GM19455 (cell line): ENCODE measurements around the gene COPS7B.
"Not testable (repeated sequence)": the region's sequence is repeated elsewhere in the genome, so short reads cannot be mapped to it uniquely, and the experiment has no call there.

Source experiments
- ATAC-seq: cut with Tn5 transposase; IDR thresholded peaks from one replicate; pipeline ENCODE4 v1.9.1; 2021; ENCODE audit not compliant: unreplicated experiment

Gene COPS7B

GRCh38 chr2:231786177-231786916, at the start of gene COPS7B:
TSS of gene COPS7B (plus strand) at chr2:231786445. CDS start at chr2:231788571, 2,126 bp downstream.
- peak; percentile 62 for ATAC-seq

GRCh38 chr2:231737761-231738160, 48.5 kb upstream of the COPS7B start:
- ATAC-seq = no peak

GRCh38 chr2:231743376-231744116, 42.7 kb upstream of the COPS7B start:
- no peak for ATAC-seq

GRCh38 chr2:231745303-231746038, 40.8 kb upstream of the COPS7B start:
- ATAC-seq = no peak

GRCh38 chr2:231748153-231748896, 37.9 kb upstream of the COPS7B start:
- not testable (repeated sequence) for ATAC-seq

GRCh38 chr2:231749016-231749415, 37.2 kb upstream of the COPS7B start:
- not testable (repeated sequence) for ATAC-seq

GRCh38 chr2:231751042-231751815, 35.0 kb upstream of the COPS7B start:
- ATAC-seq = no peak

GRCh38 chr2:231752061-231752460, 34.2 kb upstream of the COPS7B start:
- ATAC-seq = no peak

- no peak for ATAC-seq
Observed at GRCh38 chr2:231761735-231762134, 24.5 kb upstream of the COPS7B start.

- no peak for ATAC-seq
Observed at GRCh38 chr2:231764124-231764523, 22.1 kb upstream of the COPS7B start.

- ATAC-seq = no peak
Observed at GRCh38 chr2:231764760-231765159, 21.5 kb upstream of the COPS7B start.

GRCh38 chr2:231765496-231765929, 20.7 kb upstream of the COPS7B start:
- no peak for ATAC-seq

- no peak for ATAC-seq
Observed at GRCh38 chr2:231769170-231770136, 16.8 kb upstream of the COPS7B start.

GRCh38 chr2:231780123-231780908, 5.9 kb upstream of the COPS7B start:
- ATAC-seq = peak; percentile 5

GRCh38 chr2:231780909-231781797, 5.1 kb upstream of the COPS7B start, which contains the start of gene PDE6D:
TSS of gene PDE6D (minus strand) at chr2:231781282. CDS start at chr2:231781114, 168 bp downstream.
- peak; percentile 89 for ATAC-seq

- no peak for ATAC-seq
Observed at GRCh38 chr2:231781798-231782726, 4.2 kb upstream of the COPS7B start.
